GM12878 (cell line): Measurements from ENCODE around the gene SUPT3H. TPM values are rescaled to one million over a fixed set of nuclear protein-coding genes. Genes with fewer than 3 reads are reported as not detected.

Experiments used
- ATAC-seq: fragments of 200-7000 bp; cut with Tn5 transposase; 3 replicates; pipeline ENCODE4 v1.9.1; 2020; ENCODE audit warnings: mild to moderate bottlenecking, moderate library complexity
- BruUV-seq: library from RNA; stranded (reverse); fragments of 400-500 nt; replicated peaks from 2 replicates; lab custom pipeline; 2021; lab: Mats Ljungman, UMichigan
- CTCF ChIA-PET: fragments of 300-600 bp; sonication (Branson Sonifier 250); formaldehyde crosslinking; extraction: SDS; loops from one replicate; lab custom pipeline; 2021; ENCODE audit warnings: inconsistent platforms; lab: Yijun Ruan, JAX
- POLR2A ChIA-PET: fragments of 350-600 bp; formaldehyde crosslinking; extraction: SDS; loops from one replicate; lab custom pipeline; 2021; ENCODE audit warnings: inconsistent platforms; lab: Charles Lee
- RAD21 ChIA-PET: fragments of 300-600 bp; sonication (Branson Sonifier 250); formaldehyde crosslinking; loops from one replicate; lab custom pipeline; 2023; ENCODE audit warnings: antibody characterized with exemption; ENCODE audit not compliant: unreplicated experiment; lab: Charles Lee
- SMC1A ChIA-PET: fragments of 300-600 bp; sonication (Branson Sonifier 250); formaldehyde crosslinking; loops from one replicate; lab custom pipeline; 2023; ENCODE audit not compliant: unreplicated experiment, uncharacterized antibody; lab: Charles Lee
- DNase-seq: peaks from one replicate; pipeline ENCODE4 v3.0.0-alpha.2; 2011; ENCODE audit warnings: low read depth, low spot score
- FAIRE-seq: peaks from 3 replicates; lab custom pipeline; 2011; peaks lifted over from hg19 to GRCh38; lab: Jason Lieb, UNC
- H2AFZ ChIP-seq: 2 replicates; pipeline ENCODE4 v1.6.0; 2011; ENCODE audit warnings: low read depth, low read length, control low read depth; ENCODE audit not compliant: control insufficient read depth
- H3K27ac ChIP-seq: 2 replicates; pipeline ENCODE4 v1.5.1; 2011; ENCODE audit warnings: control low read depth; ENCODE audit not compliant: control insufficient read depth, insufficient read depth
- H3K27me3 ChIP-seq, 2 experiments: replicated peaks in 1 of 2; 2 replicates each; pipeline versions ENCODE4 v1.6.0 to v1.6.1; 2011; ENCODE audit warnings: low read length in 1 of 2; ENCODE audit not compliant: control insufficient read depth in 2 of 2, insufficient read depth in 2 of 2
- H3K36me3 ChIP-seq, 2 experiments: 2 replicates each; pipeline ENCODE4 v1.5.1; 2011; ENCODE audit warnings: low read length in 1 of 2; ENCODE audit not compliant: control insufficient read depth in 2 of 2, insufficient read depth in 2 of 2
- H3K4me1 ChIP-seq: 2 replicates; pipeline ENCODE4 v1.6.1; 2011; ENCODE audit warnings: mild to moderate bottlenecking, low read length, moderate library complexity, mixed read lengths; ENCODE audit not compliant: control insufficient read depth, insufficient read depth
- H3K4me2 ChIP-seq: 2 replicates; pipeline ENCODE4 v1.6.0; 2011; ENCODE audit warnings: control low read depth; ENCODE audit not compliant: control insufficient read depth, insufficient read depth
- H3K4me3 ChIP-seq: fragments of 200-600 bp; sonication (generic); 2 replicates; pipeline ENCODE4 v1.5.1; 2016
- H3K79me2 ChIP-seq: 2 replicates; pipeline ENCODE4 v1.6.0; 2011; ENCODE audit warnings: low read length; ENCODE audit not compliant: control insufficient read depth, insufficient read depth
- H3K9ac ChIP-seq: 2 replicates; pipeline ENCODE4 v1.8.0; 2011; ENCODE audit warnings: low read length, control low read depth, mixed read lengths; ENCODE audit not compliant: control insufficient read depth, insufficient read depth
- H3K9me3 ChIP-seq: replicated peaks from 3 replicates; pipeline ENCODE4 v1.5.1; 2011; ENCODE audit warnings: mild to moderate bottlenecking, low read length; ENCODE audit not compliant: control insufficient read depth, insufficient read depth
- H4K20me1 ChIP-seq: 2 replicates; pipeline ENCODE4 v1.6.0; 2011; ENCODE audit not compliant: control insufficient read depth, insufficient read depth
- BCL11A ChIP-seq: IDR thresholded peaks from 2 replicates; pipeline ENCODE4 v1.6.1; 2011; ENCODE audit warnings: low read depth, low read length
- E2F8 ChIP-seq: fragments of 450-650 bp; IDR thresholded peaks from 2 replicates; pipeline ENCODE4 v1.6.1; 2018; ENCODE audit warnings: mild to moderate bottlenecking, low read depth, moderate library complexity; ENCODE audit not compliant: partially characterized antibody
- MXI1 ChIP-seq: fragments of 150-350 bp; IDR thresholded peaks from 2 replicates; pipeline ENCODE4 v1.6.1; 2011; ENCODE audit warnings: low read depth, mild to moderate bottlenecking, inconsistent platforms, low read length, improper control_type of control experiment
- PRDM15 ChIP-seq: fragments of 450-650 bp; formaldehyde crosslinking; IDR thresholded peaks from 2 replicates; pipeline ENCODE4 v1.4.0; 2020; ENCODE audit warnings: mild to moderate bottlenecking, moderate library complexity
- SP1 ChIP-seq: IDR thresholded peaks from one replicate; pipeline ENCODE4 v1.6.1; 2011; ENCODE audit warnings: low read depth, low read length
- SUPT20H ChIP-seq: IDR thresholded peaks from 2 replicates; pipeline ENCODE4 v1.6.1; 2011; ENCODE audit warnings: low read depth, mild to moderate bottlenecking, low read length, moderate library complexity, borderline replicate concordance; ENCODE audit not compliant: control insufficient read depth
- WGBS: methylation state at CpG from one replicate; pipeline ENCODE4 v1.1.6; 2016; ENCODE audit warnings: low lambda C conversion rate; ENCODE audit not compliant: insufficient replicate concordance, insufficient coverage; ENCODE audit errors: missing lambda C conversion rate; 5-methylcytosine and 5-hydroxymethylcytosine counted together
- in situ Hi-C: fragments of 300-500 bp; cut with MboI; formaldehyde crosslinking; loops from 9 replicates; pipeline ENCODE4 v1.14.3; 2018; ENCODE audit warnings: mixed read lengths
- intact Hi-C: fragments of 100-400 bp; cut with micrococcal nuclease; formaldehyde crosslinking; loops from one replicate; pipeline ENCODE4 v1.14.2; 2022; ENCODE audit not compliant: unreplicated experiment
- polyA plus RNA-seq, 11 experiments: library from polyadenylated mRNA; depleted of rRNA in 4 of 11; unstranded in 6 of 11; stranded (reverse) in 5 of 11; fragments of >200 nt; fragmentation: Nextera tagmentation in 4 of 11; fragmentation: Illumina TruSeq in 1 of 11; extraction: Ambion mirVana in 4 of 11; extraction: Trizol in 1 of 11; gene quantifications; 1 replicate in 1 of 11; 2 replicates in 10 of 11; pipeline versions ENCODE4 v1.2.1 to v1.2.3, GENCODE V29; 2011 to 2016; ENCODE audit warnings: inconsistent platforms in 2 of 11, missing spikeins in 2 of 11, low read depth in 1 of 11
- total RNA-seq, 4 experiments: library from RNA; depleted of rRNA in 3 of 4; stranded (reverse); fragments of >200 nt in 3 of 4; fragmentation: Illumina TruSeq in 1 of 4; extraction: Trizol in 1 of 4; gene quantifications; 2 replicates each; pipeline versions ENCODE4 v1.2.1 to v1.2.3, GENCODE V29; 2013 to 2021

Gene SUPT3H
- total and polyA plus RNA-seq, 10 of the 15 experiments (the other 5 are each of a cell fraction or from before 2014, with no cell fraction given): 0.51 to 3.7 (median 2.0) TPM

GRCh38 chr6:45417436-45417835, 39.7 kb upstream of the SUPT3H start:
- in situ Hi-C loops: loop anchor here (10.0 kb wide), 1 partner anchor 773 kb away; no protein-coding TSS in a partner anchor
- no peak for ATAC-seq

More at GRCh38 chr6:45417436-45417835, 39.7 kb upstream of the SUPT3H start:
- H3K9ac ChIP-seq: no peak overlapping the region
- H2AFZ ChIP-seq: no peak overlapping the region
- FAIRE-seq (no peak), DNase-seq (no peak)
- RAD21 ChIA-PET: interaction anchor here (1.3 kb wide), 1 partner anchor 11 kb away, joined by 3 read pairs; no protein-coding TSS in a partner anchor
- POLR2A ChIA-PET: no interaction called here
- no peak overlapping the region for H3K27ac ChIP-seq
- H3K4me2 ChIP-seq: no peak overlapping the region
- CTCF ChIA-PET: interaction anchor here (0.9 to 3.7 kb wide), 2 partner anchors 297 to 762 kb away, joined by 3 to 16 read pairs; no protein-coding TSS in a partner anchor
- no peak overlapping the region for H3K4me3 ChIP-seq
- TF ChIP-seq PRDM15 (CRISPR knock-in tag): no peak
- TF ChIP-seq SP1: no peak
- TF ChIP-seq SUPT20H: no peak
- TF ChIP-seq E2F8: no peak
- TF ChIP-seq MXI1: no peak
- TF ChIP-seq BCL11A: no peak
- no TSS peak for BruUV-seq
- H3K36me3 ChIP-seq: no peaks in the 10 kb centered on the region
- no peaks in the 10 kb centered on the region for H3K79me2 ChIP-seq
- peaks cover 7 to 16% of the 10 kb centered on the region in 2 experiments for H3K27me3 ChIP-seq
- intact Hi-C loops: loop anchor here (10.0 kb wide), 2 partner anchors 333 to 783 kb away; no protein-coding TSS in a partner anchor
- SMC1A ChIA-PET: interaction anchor here (1.4 to 1.5 kb wide), 2 partner anchors 19 to 761 kb away, joined by 4 read pairs; no protein-coding TSS in a partner anchor
- H4K20me1 ChIP-seq: peaks cover 3% of the 10 kb centered on the region; the same call in 1 of the 2 replicates
- no peaks in the 10 kb centered on the region for H3K9me3 ChIP-seq
- WGBS: 47% methylated on average over 2 of the region's 2 CpGs
- no peaks in the 10 kb centered on the region for H3K4me1 ChIP-seq
